HepG2 (cell line): ENCODE results near the gene SEMA4C. TPM values are rescaled to one million over a fixed set of nuclear protein-coding genes. Genes with fewer than 3 reads are reported as not detected.
A peak's percentile ranks its signal among the peaks of the same experiment; 100 is the strongest.

Experiments used
- E2F2 ChIP-seq: sonication (generic); formaldehyde crosslinking; IDR thresholded peaks from 2 replicates; pipeline ENCODE4 v1.4.0; 2020; ENCODE audit warnings: missing genetic modification reagents, borderline replicate concordance
- FIP1L1 ChIP-seq: fragments of 200-400 bp; formaldehyde crosslinking; IDR thresholded peaks from 2 replicates; pipeline ENCODE4 v1.6.1; 2018; ENCODE audit warnings: low read depth, mild to moderate bottlenecking, low read length, moderate library complexity, borderline replicate concordance; ENCODE audit not compliant: insufficient read depth
- FOSL1 ChIP-seq: sonication (generic); formaldehyde crosslinking; IDR thresholded peaks from 2 replicates; pipeline ENCODE4 v1.9.0; 2021; ENCODE audit warnings: missing genetic modification reagents, borderline replicate concordance
- GATAD1 ChIP-seq: IDR thresholded peaks from 2 replicates; pipeline ENCODE4 v1.6.1; 2016; ENCODE audit warnings: missing genetic modification reagents, missing compliant biosample characterization
- GMEB2 ChIP-seq: IDR thresholded peaks from 2 replicates; pipeline ENCODE4 v1.6.1; 2016; ENCODE audit warnings: missing biosample characterization, missing genetic modification reagents, low read depth
- HOXA3 ChIP-seq: sonication (generic); formaldehyde crosslinking; IDR thresholded peaks from 2 replicates; pipeline ENCODE4 v1.5.0; 2020; ENCODE audit warnings: missing genetic modification reagents
- MTF2 ChIP-seq: sonication (generic); formaldehyde crosslinking; IDR thresholded peaks from 2 replicates; pipeline ENCODE4 v1.5.0; 2020; ENCODE audit warnings: missing genetic modification reagents, borderline replicate concordance
- NRL ChIP-seq: sonication (generic); formaldehyde crosslinking; IDR thresholded peaks from 2 replicates; pipeline ENCODE4 v1.5.0; 2020; ENCODE audit warnings: missing genetic modification reagents, mild to moderate bottlenecking, moderate library complexity, borderline replicate concordance
- SIN3B ChIP-seq: fragments of 150-350 bp; IDR thresholded peaks from 2 replicates; pipeline ENCODE4 v1.6.1; 2014; ENCODE audit warnings: low read length
- SOX5 ChIP-seq: IDR thresholded peaks from 2 replicates; pipeline ENCODE4 v1.6.1; 2016; ENCODE audit warnings: borderline replicate concordance
- ZFP90 ChIP-seq: sonication (generic); formaldehyde crosslinking; IDR thresholded peaks from 2 replicates; pipeline ENCODE4 v1.8.0; 2022; ENCODE audit warnings: missing genetic modification reagents, mild to moderate bottlenecking, inconsistent platforms, borderline replicate concordance
- ZKSCAN8 ChIP-seq: IDR thresholded peaks from 2 replicates; pipeline ENCODE4 v1.6.1; 2016; ENCODE audit warnings: borderline replicate concordance, missing genetic modification reagents, missing compliant biosample characterization
- ZNF234 ChIP-seq: sonication (generic); formaldehyde crosslinking; conservative IDR thresholded peaks from 2 replicates; pipeline ENCODE4 v1.5.1; 2020; ENCODE audit warnings: mild to moderate bottlenecking, missing genetic modification reagents
- ZNF513 ChIP-seq: sonication (generic); formaldehyde crosslinking; conservative IDR thresholded peaks from 2 replicates; pipeline ENCODE4 v1.5.0; 2020; ENCODE audit warnings: missing genetic modification reagents
- polyA plus RNA-seq, 8 experiments: library from polyadenylated mRNA; depleted of rRNA in 3 of 8; stranded (reverse) in 7 of 8; unstranded in 1 of 8; fragments of >200 nt; fragmentation: Illumina TruSeq in 4 of 8; extraction: Trizol in 4 of 8; gene quantifications; 2 replicates each; pipeline versions ENCODE4 v1.2.1 to v1.2.3, GENCODE V29; 2011 to 2016; ENCODE audit warnings: low read depth in 4 of 8, missing spikeins in 1 of 8, mixed read lengths in 1 of 8; ENCODE audit not compliant: insufficient read depth in 1 of 8
- total RNA-seq, 5 experiments: library from RNA; depleted of rRNA; stranded (reverse); fragments of >200 nt; fragmentation: Illumina TruSeq; extraction: Trizol; gene quantifications; 2 replicates each; pipeline ENCODE4 v1.2.3, GENCODE V29; 2016; ENCODE audit warnings: low read depth in 1 of 5
- TF ChIP-seq, protein P1 (sequence below): sonication (generic); formaldehyde crosslinking; IDR thresholded peaks from 2 replicates; pipeline ENCODE4 v1.4.0; 2020; ENCODE audit warnings: mild to moderate bottlenecking, low read depth, missing genetic modification reagents
- TF ChIP-seq, protein P2 (sequence below): IDR thresholded peaks from 2 replicates; pipeline ENCODE4 v1.6.1; 2016; ENCODE audit warnings: mild to moderate bottlenecking
- TF ChIP-seq, protein P3 (sequence below): sonication (generic); formaldehyde crosslinking; conservative IDR thresholded peaks from 2 replicates; pipeline ENCODE4 v1.4.0; 2020; ENCODE audit warnings: missing genetic modification reagents

SEMA4C gene
- total and polyA plus RNA-seq, 2 of the 13 experiments (the other 11 are each of a cell fraction or from before 2014, with no cell fraction given): 25.9 to 46.6 TPM

DNA sequence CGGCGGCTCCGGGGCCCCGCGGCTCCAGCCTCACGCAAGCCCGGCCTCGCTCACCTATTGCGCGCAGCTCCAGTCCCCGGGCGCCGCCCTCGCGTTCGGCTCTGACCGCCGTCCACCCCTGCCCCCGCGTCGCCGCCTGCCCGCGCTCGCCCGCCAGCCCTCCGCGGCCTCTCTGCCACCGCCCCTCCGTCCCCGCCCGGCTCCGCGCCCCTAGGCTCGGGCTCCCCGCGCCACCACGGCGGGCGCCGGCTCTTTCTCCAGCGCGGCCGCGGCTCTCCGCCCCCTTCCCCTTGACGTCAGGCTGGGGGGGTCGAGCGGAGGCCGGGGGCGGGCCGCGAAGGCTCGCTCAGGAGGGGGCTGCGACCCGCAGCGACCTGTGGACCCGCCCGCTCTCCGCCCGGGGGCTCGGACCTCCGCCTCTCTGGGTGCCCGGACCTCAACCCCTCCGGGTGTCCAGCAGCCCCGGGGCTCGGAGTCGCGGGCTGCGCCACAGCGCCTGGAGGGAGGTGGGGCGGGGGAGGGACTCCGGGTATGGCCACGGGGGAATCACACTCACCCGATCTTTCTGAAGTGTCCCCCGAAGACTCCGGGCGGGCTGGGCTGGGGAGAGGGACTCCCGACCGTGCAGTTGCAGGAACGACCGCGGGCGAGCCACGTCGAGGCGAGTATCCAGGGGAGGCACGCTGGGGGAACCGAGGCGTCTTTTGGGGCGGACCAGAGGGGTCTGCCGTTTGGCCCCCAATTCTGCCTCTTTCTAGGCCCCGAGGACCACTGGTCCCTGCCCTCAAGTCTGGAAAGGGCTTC lies at the start of gene SEMA4C (continued):
- TF ChIP-seq GATAD1 (CRISPR knock-in tag) (0 out of 2 replicates have a peak, but pooled peaks have one; percentile 27), GMEB2 (CRISPR knock-in tag) (0 out of 2 replicates have a peak, but pooled peaks have one; percentile 25), FIP1L1 (no peak), ZKSCAN8 (CRISPR knock-in tag) (no peak), SIN3B (no peak), SOX5 (CRISPR knock-in tag) (no peak), FOSL1 (CRISPR knock-in tag) (no peak), HOXA3 (peak; percentile 73), E2F2 (CRISPR knock-in tag) (peak; percentile 52; the same call in 1 of the 2 replicates), MTF2 (CRISPR knock-in tag) (peak; percentile 34; the same call in 1 of the 2 replicates), ZNF234 (CRISPR knock-in tag) (0 out of 2 replicates have a peak, but pooled peaks have one; percentile 27), ZFP90 (CRISPR knock-in tag) (peak; percentile 83; the same call in 1 of the 2 replicates), ZNF513 (0 out of 2 replicates have a peak, but pooled peaks have one; percentile 61), NRL (0 out of 2 replicates have a peak, but pooled peaks have one; percentile 37)
- TF ChIP-seq, protein P1, sequence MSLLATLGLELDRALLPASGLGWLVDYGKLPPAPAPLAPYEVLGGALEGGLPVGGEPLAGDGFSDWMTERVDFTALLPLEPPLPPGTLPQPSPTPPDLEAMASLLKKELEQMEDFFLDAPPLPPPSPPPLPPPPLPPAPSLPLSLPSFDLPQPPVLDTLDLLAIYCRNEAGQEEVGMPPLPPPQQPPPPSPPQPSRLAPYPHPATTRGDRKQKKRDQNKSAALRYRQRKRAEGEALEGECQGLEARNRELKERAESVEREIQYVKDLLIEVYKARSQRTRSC (CRISPR knock-in tag): no peak
- TF ChIP-seq, protein P2, sequence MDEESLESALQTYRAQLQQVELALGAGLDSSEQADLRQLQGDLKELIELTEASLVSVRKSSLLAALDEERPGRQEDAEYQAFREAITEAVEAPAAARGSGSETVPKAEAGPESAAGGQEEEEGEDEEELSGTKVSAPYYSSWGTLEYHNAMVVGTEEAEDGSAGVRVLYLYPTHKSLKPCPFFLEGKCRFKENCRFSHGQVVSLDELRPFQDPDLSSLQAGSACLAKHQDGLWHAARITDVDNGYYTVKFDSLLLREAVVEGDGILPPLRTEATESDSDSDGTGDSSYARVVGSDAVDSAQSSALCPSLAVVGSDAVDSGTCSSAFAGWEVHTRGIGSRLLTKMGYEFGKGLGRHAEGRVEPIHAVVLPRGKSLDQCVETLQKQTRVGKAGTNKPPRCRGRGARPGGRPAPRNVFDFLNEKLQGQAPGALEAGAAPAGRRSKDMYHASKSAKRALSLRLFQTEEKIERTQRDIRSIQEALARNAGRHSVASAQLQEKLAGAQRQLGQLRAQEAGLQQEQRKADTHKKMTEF: peak; percentile 38; the same call in 1 of the 2 replicates
- TF ChIP-seq, protein P3, sequence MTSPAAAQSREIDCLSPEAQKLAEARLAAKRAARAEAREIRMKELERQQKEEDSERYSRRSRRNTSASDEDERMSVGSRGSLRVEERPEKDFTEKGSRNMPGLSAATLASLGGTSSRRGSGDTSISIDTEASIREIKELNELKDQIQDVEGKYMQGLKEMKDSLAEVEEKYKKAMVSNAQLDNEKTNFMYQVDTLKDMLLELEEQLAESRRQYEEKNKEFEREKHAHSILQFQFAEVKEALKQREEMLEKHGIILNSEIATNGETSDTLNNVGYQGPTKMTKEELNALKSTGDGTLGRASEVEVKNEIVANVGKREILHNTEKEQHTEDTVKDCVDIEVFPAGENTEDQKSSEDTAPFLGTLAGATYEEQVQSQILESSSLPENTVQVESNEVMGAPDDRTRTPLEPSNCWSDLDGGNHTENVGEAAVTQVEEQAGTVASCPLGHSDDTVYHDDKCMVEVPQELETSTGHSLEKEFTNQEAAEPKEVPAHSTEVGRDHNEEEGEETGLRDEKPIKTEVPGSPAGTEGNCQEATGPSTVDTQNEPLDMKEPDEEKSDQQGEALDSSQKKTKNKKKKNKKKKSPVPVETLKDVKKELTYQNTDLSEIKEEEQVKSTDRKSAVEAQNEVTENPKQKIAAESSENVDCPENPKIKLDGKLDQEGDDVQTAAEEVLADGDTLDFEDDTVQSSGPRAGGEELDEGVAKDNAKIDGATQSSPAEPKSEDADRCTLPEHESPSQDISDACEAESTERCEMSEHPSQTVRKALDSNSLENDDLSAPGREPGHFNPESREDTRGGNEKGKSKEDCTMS (CRISPR knock-in tag): no peak
